Astrocyte of the cerebellum (primary cell): ENCODE data around the gene CRACR2A.

Experiments used
- DNase-seq: peaks from one replicate; pipeline ENCODE4 v3.0.0-alpha.2; 2011; ENCODE audit warnings: low read depth
- H3K4me3 ChIP-seq: 2 replicates; pipeline ENCODE4 v1.5.1; 2011; ENCODE audit warnings: mild to moderate bottlenecking, low read depth, low read length, moderate library complexity
- in situ Hi-C: cut with HindIII; loops from 2 replicates; pipeline ENCODE4 v1.10.0; 2017; ENCODE audit warnings: low sequenced_read_pairs
- TF ChIP-seq, protein P1 (sequence below): IDR thresholded peaks from 2 replicates; pipeline ENCODE4 v1.5.1; 2012; ENCODE audit warnings: low read length, low read depth, moderate library complexity, mild to moderate bottlenecking; ENCODE audit errors: missing control alignments

Gene CRACR2A

DNA sequence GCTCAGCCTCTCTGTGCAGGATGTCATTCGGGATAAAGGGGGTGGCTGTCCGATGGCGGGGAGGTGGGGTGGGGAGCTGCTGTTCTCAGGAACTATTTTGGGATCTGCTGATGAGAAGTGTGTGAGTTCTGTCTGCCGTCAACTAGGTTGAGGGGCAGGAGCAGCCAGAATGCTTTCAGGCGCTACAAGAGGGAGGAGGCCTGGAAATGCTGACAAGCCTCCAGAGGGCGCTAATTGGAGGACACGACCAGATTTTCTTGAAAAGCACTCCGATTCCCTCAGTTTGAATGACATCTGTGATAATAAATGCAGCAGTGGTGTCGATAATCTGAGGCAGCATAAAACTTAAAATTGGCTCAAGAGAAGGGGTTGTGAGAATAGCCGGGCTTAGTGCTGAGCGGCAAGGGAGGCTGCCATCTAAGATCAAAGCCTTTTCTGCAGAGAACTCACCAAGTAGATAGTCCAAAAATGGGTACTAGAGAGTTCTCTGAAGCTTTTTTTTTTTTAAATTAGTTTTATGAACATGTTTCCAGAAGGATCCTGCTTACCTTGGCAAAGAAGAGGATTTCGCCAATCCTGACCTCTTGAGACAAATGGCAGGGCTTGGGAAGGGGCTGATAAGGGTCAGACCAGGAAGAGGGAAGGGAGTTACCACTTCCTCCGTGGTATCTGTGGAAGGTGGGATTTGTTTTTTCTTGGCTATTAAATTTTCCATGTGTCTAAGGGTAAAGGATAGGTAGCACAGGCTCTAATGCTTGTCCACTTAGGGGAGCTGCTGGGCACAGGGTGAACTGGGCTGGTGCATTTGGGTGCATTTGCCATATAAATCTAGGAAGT lies 94.4 kb downstream of the CRACR2A start:
- in situ Hi-C loops = no loop called here
- no peak overlapping the region for H3K4me3 ChIP-seq
- TF ChIP-seq, protein P1, sequence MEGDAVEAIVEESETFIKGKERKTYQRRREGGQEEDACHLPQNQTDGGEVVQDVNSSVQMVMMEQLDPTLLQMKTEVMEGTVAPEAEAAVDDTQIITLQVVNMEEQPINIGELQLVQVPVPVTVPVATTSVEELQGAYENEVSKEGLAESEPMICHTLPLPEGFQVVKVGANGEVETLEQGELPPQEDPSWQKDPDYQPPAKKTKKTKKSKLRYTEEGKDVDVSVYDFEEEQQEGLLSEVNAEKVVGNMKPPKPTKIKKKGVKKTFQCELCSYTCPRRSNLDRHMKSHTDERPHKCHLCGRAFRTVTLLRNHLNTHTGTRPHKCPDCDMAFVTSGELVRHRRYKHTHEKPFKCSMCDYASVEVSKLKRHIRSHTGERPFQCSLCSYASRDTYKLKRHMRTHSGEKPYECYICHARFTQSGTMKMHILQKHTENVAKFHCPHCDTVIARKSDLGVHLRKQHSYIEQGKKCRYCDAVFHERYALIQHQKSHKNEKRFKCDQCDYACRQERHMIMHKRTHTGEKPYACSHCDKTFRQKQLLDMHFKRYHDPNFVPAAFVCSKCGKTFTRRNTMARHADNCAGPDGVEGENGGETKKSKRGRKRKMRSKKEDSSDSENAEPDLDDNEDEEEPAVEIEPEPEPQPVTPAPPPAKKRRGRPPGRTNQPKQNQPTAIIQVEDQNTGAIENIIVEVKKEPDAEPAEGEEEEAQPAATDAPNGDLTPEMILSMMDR = peak; percentile 42
- no peak for DNase-seq

GRCh38 chr12:3656946-3657622 lies 95.8 kb downstream of the CRACR2A start:
- TF ChIP-seq, protein P1 = no peak
- DNase-seq = no peak
- in situ Hi-C loops = no loop called here
- H3K4me3 ChIP-seq = no peak overlapping the region

DNA sequence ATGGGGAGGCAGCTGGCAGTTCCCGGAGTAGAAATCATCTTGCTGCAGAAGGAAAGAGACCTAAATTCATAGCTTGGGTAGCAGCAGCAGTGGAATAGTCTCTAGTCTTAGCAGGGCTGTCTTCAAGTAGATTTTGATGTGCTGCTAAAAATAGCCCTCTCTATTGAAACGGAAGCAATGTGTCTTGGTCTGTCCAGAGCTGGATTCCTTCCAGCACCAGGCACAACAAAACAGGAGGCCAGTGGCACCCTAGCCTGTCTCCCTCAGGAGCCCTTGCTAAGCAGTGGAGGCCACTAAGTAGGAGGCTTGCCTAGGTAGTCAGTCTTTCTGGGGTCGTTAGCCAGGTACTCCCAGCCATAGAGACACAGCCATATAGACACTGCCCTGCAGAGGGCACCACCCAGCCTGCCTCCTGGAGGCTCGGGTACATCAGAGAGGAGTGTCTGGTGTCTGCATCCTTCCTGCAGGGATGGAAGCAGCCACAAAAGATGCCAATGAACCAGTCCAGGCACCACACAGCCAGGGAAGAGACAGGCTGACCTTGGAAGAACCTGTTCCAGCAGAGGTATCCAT lies 97.5 kb downstream of the CRACR2A start:
- DNase-seq = no peak
- in situ Hi-C loops = no loop called here
- TF ChIP-seq, protein P1 = peak; percentile 31
- no peak overlapping the region for H3K4me3 ChIP-seq

DNA sequence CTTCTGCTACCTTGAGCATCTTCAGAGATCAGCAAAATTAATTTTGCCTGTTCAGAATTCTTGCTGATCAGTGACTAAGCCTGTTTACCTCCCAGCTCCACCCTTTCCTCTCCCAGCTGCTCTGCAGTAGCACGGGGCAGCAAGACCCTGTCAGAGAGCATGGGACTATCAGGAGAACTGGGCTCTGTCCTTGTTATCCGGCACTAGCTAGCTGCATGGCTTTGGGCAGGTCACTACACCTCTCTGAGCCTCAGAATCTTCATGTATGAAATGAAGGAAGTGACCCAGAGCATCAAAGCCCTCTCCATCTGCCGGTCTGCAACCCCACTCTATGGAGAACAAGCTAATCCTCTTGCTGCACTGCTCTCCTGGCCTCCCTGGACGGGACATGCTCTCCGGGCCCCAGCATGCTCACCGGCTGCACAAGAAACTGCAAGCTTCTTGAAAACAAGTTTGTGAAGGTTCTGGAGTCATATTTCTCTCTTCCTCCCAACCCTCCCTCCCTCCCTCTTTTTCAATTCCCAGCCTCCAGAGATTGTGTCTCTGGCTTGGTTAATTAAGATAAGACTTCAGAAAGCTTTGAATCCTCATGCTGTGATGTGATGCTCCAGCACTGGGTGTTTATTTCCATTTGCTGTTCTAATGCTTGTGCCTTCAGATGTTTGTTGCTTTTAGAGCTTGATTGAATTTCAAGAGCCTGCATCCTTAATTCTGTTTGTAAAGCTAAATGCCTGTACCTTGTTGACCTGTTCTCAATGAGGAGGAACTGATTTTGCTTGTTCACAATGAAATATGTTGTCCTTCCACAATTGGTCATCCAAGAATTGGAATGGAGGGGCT lies 101.1 kb downstream of the CRACR2A start:
- in situ Hi-C loops = no loop called here
- TF ChIP-seq, protein P1 = no peak

GRCh38 chr12:3647504-3647903 lies 105.4 kb downstream of the CRACR2A start:
- no peak for DNase-seq
- in situ Hi-C loops = no loop called here
- TF ChIP-seq, protein P1 = no peak
- H3K4me3 ChIP-seq = no peak overlapping the region

More for the DNA sequence above, 101.1 kb downstream of the CRACR2A start:
- no peak for DNase-seq
- no peak overlapping the region for H3K4me3 ChIP-seq

GRCh38 chr12:3646561-3647241 lies 106.2 kb downstream of the CRACR2A start:
- DNase-seq = no peak
- in situ Hi-C loops = no loop called here
- TF ChIP-seq, protein P1 = no peak

More at GRCh38 chr12:3646561-3647241, 106.2 kb downstream of the CRACR2A start:
- no peak overlapping the region for H3K4me3 ChIP-seq
